ENCODE data around the gene TXN2.
A peak's percentile ranks its signal among the peaks of the same experiment; 100 is the strongest.

Gene TXN2

DNA sequence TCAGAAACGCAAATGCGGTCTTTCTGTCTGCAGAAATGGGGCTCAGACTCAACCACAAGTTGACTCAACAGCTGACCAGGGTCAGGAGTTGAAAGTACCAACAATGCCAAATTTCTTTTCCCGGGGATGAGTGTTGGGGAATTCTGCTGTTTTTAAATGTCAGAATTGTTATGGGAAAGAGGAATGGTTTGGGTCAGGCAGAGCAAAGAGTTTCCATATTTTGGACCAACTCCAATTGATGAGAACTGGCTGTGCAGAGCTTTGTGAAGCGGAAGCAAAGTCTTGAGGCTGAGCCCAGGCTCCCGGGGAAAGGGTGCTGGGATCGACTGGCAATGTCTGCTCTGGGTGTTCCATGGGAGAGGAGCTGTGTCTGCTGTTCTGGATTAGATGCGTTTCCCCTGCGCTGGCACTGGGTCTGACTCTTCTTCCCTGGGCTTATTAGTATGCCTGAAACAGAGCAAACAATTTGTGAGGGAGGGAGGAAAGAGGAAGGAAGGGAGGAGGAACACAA is 36.2 kb downstream of the TXN2 start:
- no peak for TF ChIP-seq EZH2 (IDR thresholded peaks at IDR 0.05; ENCODE audit: borderline replicate concordance, low read length)
- TF ChIP-seq, protein P1, sequence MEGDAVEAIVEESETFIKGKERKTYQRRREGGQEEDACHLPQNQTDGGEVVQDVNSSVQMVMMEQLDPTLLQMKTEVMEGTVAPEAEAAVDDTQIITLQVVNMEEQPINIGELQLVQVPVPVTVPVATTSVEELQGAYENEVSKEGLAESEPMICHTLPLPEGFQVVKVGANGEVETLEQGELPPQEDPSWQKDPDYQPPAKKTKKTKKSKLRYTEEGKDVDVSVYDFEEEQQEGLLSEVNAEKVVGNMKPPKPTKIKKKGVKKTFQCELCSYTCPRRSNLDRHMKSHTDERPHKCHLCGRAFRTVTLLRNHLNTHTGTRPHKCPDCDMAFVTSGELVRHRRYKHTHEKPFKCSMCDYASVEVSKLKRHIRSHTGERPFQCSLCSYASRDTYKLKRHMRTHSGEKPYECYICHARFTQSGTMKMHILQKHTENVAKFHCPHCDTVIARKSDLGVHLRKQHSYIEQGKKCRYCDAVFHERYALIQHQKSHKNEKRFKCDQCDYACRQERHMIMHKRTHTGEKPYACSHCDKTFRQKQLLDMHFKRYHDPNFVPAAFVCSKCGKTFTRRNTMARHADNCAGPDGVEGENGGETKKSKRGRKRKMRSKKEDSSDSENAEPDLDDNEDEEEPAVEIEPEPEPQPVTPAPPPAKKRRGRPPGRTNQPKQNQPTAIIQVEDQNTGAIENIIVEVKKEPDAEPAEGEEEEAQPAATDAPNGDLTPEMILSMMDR (IDR thresholded peaks at IDR 0.05; ENCODE audit: low read length) = no peak
- Histone ChIP-seq H3K27ac (ENCODE audit: low read depth, low read length, poor library complexity, severe bottlenecking) (no peak overlapping the region), H3K79me2 (ENCODE audit: insufficient read depth, low read length) (no peaks in the 10 kb centered on the region), H3K4me3 (ENCODE audit: low read depth, low read length, poor library complexity, severe bottlenecking) (no peak overlapping the region), H3K9ac (ENCODE audit: low read length) (no peak overlapping the region), H3F3A (ENCODE audit: insufficient read depth, low read length) (no peaks in the 10 kb centered on the region), H3K9me3 (ENCODE audit: low read length) (no peaks in the 10 kb centered on the region), H3K4me2 (ENCODE audit: low read length) (peak overlapping the region; percentile 17; the same call in 1 of the 2 replicates), H4K20me1 (ENCODE audit: insufficient read depth, low read length) (no peaks in the 10 kb centered on the region), H2AFZ (ENCODE audit: low read length) (no peak overlapping the region), H3K4me1 (ENCODE audit: insufficient read depth, low read length, severe bottlenecking) (peaks cover 22% of the 10 kb centered on the region), H3K9me2 (ENCODE audit: low read depth, low read length) (no peaks in the 10 kb centered on the region), H3K27me3 (ENCODE audit: insufficient read depth, low read length) (no peaks in the 10 kb centered on the region), H3K36me3 (ENCODE audit: insufficient read depth, low read length) (no peaks in the 10 kb centered on the region)

- Histone ChIP-seq H3K27me3 (ENCODE audit: insufficient read depth, low read length) (no peaks in the 10 kb centered on the region), H3K79me2 (ENCODE audit: insufficient read depth, low read length) (no peaks in the 10 kb centered on the region), H3K27ac (ENCODE audit: low read depth, low read length, poor library complexity, severe bottlenecking) (no peak overlapping the region), H3F3A (ENCODE audit: insufficient read depth, low read length) (no peaks in the 10 kb centered on the region), H3K4me3 (ENCODE audit: low read depth, low read length, poor library complexity, severe bottlenecking) (no peak overlapping the region), H3K4me1 (ENCODE audit: insufficient read depth, low read length, severe bottlenecking) (peaks cover 8% of the 10 kb centered on the region), H3K4me2 (ENCODE audit: low read length) (no peak overlapping the region), H3K36me3 (ENCODE audit: insufficient read depth, low read length) (no peaks in the 10 kb centered on the region), H3K9me3 (ENCODE audit: low read length) (no peaks in the 10 kb centered on the region), H3K9me2 (ENCODE audit: low read depth, low read length) (no peaks in the 10 kb centered on the region), H3K9ac (ENCODE audit: low read length) (no peak overlapping the region), H4K20me1 (ENCODE audit: insufficient read depth, low read length) (no peaks in the 10 kb centered on the region), H2AFZ (ENCODE audit: low read length) (no peak overlapping the region)
- TF ChIP-seq, protein P1 (IDR thresholded peaks at IDR 0.05; ENCODE audit: low read length) = no peak
- TF ChIP-seq EZH2 (IDR thresholded peaks at IDR 0.05; ENCODE audit: borderline replicate concordance, low read length) = no peak
Measured at GRCh38 chr22:36443198-36443770, 38.2 kb downstream of the TXN2 start.

DNA sequence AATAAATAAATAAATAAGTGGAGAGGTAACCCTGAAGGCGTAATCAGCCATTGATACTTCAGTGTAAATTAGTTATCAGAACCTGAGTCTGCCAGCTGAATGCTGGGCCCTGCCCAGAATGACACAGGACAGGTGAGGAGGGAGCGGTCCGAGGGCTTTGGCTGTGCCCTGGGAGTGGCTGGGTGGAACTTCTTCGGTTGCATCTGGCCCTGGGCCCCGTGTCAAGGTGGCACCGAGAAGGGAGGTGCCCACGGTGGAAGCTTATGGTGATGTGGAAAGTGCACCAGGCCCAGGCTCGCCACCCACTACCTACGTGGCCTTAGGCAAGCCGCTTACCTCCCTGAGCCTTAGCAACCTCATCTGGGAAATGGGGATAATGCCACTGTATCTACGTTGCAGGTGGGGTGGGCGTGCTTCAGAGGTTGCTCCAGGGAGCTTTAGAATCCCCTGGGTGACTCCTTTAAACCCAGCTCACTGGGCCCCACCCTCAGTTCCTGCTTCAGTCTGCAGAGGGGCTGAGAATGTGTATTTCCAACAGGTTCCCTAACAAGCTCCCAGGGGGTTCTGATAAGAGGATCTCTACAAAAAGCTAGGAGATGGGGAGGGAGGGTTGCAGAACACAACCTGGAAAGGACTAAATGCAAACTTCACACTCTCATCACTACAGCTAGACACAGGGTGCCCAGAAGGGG is 38.8 kb downstream of the TXN2 start:
- H3K79me2 ChIP-seq (ENCODE audit: insufficient read depth, low read length) = no peaks in the 10 kb centered on the region
- H3K4me3 ChIP-seq (ENCODE audit: low read depth, low read length, poor library complexity, severe bottlenecking) = no peak overlapping the region
- H3K27ac ChIP-seq (ENCODE audit: low read depth, low read length, poor library complexity, severe bottlenecking) = no peak overlapping the region
- no peaks in the 10 kb centered on the region for H3K27me3 ChIP-seq (ENCODE audit: insufficient read depth, low read length)
- H3K9ac ChIP-seq (ENCODE audit: low read length) = no peak overlapping the region
- H3K9me3 ChIP-seq (ENCODE audit: low read length) = no peaks in the 10 kb centered on the region
- TF ChIP-seq, protein P1 (IDR thresholded peaks at IDR 0.05; ENCODE audit: low read length) = no peak
- TF ChIP-seq EZH2 (IDR thresholded peaks at IDR 0.05; ENCODE audit: borderline replicate concordance, low read length) = no peak
- peaks cover 8% of the 10 kb centered on the region for H3K4me1 ChIP-seq (ENCODE audit: insufficient read depth, low read length, severe bottlenecking)
- no peaks in the 10 kb centered on the region for H4K20me1 ChIP-seq (ENCODE audit: insufficient read depth, low read length)
- no peak overlapping the region for H2AFZ ChIP-seq (ENCODE audit: low read length)
- no peak overlapping the region for H3K4me2 ChIP-seq (ENCODE audit: low read length)
- H3F3A ChIP-seq (ENCODE audit: insufficient read depth, low read length) = no peaks in the 10 kb centered on the region
- H3K9me2 ChIP-seq (ENCODE audit: low read depth, low read length) = no peaks in the 10 kb centered on the region
- no peaks in the 10 kb centered on the region for H3K36me3 ChIP-seq (ENCODE audit: insufficient read depth, low read length)

Data from OCI-LY1 (cell line).